Measurements from ENCODE around the gene TCEA2.

Gene TCEA2

DNA sequence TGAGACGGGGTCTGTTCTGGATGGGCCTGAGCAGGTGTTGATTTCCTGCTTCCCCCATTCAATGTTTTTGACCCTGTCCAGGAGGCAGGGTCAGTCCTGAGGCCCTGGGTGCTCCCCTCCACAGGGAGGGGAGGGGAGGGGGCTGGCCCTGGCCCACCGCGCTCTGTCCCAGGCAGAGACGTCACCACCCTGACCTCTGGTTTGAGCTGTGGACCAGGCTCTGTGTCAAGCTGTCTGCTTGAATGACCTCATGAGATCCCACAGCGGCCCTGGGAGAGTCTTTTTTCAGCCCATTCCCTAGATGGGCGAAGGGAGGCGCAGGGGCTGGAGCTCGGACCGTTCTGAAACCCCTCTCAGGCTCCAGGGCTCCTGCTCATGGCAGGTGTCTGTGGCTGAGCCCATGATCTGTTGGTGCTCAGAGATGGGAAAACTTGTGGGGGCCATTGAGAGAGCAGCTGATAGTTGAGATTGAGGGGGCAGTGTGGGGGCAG is 30.1 kb downstream of the TCEA2 start:
- DNase-seq (ENCODE audit: low read depth in 2 of 2), result no peak

DNA sequence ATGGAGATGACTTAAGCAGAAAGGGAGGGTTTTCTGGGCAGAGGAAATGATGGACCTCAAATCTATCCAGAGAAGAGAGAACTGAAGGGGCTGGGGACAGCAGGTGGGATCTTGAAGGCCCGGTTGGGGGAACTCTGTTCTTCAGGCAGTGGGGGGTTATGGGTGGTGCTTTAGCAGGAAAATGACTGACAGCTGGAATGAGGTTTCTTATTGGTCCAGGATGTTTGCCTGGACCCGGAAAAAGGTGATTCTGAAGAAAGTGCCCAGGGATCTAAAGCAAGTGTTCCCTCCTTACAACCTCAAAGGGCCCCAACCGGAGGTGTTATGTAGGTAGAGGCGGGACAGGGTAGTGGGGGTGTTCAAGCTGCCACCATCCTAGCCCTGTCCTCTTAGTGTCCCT is 32.5 kb downstream of the TCEA2 start:
- no peak for DNase-seq (ENCODE audit: low read depth in 2 of 2)

DNA sequence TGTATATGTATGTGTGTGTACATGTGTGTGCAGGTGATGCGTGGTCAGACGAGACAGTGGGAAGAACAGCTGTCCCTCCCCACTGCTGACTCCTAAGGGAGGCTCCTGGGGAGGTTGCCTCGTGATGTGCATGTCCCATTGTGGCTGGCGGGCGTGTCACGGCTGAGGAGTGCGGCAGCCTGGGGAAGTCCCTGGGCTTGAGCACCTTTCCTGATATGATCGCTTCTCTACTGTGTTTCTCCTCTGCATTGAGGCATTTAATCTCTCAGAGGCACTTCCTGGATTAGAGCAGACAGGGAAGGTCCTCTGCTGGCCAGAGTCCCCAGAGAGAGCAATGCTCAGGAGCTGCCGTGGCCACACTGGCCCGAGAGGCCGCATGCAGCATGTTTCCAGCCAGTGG is 32.9 kb downstream of the TCEA2 start:
- no peak for DNase-seq (ENCODE audit: low read depth in 2 of 2)

DNA sequence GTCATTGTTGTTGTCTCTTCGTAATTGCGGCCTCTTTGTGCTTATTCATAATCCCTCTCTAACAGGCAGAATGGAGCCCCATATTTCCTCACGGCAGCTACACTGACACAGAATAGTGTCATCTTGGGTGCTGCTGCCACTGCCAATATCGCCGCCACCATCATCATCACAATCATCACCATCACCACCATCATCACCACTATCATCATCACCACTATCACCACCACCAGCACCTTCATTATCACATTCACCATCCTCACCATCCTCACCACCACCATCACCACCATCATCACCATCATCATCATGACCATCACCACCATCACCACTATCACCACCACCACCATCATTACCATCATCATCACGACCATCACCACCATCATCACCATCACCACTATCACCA is 33.5 kb downstream of the TCEA2 start:
- DNase-seq (ENCODE audit: low read depth in 2 of 2), result no peak

DNA sequence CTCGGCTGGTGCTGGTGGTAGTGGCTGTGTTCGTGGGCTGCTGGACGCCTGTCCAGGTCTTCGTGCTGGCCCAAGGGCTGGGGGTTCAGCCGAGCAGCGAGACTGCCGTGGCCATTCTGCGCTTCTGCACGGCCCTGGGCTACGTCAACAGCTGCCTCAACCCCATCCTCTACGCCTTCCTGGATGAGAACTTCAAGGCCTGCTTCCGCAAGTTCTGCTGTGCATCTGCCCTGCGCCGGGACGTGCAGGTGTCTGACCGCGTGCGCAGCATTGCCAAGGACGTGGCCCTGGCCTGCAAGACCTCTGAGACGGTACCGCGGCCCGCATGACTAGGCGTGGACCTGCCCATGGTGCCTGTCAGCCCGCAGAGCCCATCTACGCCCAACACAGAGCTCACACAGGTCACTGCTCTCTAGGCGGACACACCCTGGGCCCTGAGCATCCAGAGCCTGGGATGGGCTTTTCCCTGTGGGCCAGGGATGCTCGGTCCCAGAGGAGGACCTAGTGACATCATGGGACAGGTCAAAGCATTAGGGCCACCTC is 35.5 kb downstream of the TCEA2 start:
- DNase-seq (ENCODE audit: low read depth in 2 of 2), result no peak

DNA sequence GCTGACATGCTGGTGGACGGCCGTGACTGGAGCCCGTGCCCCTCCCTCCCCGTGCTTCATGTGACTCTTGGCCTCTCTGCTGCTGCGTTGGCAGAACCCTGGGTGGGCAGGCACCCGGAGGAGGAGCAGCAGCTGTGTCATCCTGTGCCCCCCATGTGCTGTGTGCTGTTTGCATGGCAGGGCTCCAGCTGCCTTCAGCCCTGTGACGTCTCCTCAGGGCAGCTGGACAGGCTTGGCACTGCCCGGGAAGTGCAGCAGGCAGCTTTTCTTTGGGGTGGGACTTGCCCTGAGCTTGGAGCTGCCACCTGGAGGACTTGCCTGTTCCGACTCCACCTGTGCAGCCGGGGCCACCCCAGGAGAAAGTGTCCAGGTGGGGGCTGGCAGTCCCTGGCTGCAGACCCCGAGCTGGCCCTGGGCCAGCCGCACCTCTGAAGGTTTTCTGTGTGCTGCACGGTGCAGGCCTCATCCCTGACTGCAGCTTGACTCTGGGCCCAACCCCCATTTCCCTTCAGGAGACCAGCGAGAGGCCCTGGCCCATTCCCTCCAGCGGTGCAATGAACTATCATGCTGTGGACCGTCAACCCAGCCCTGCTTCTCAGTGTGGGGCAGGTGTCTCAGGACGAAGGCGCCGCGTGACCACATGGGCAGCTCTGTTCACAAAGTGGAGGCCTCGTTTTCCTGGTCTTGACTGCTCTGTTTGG is 36.2 kb downstream of the TCEA2 start:
- no peak for DNase-seq (ENCODE audit: low read depth in 2 of 2)

DNA sequence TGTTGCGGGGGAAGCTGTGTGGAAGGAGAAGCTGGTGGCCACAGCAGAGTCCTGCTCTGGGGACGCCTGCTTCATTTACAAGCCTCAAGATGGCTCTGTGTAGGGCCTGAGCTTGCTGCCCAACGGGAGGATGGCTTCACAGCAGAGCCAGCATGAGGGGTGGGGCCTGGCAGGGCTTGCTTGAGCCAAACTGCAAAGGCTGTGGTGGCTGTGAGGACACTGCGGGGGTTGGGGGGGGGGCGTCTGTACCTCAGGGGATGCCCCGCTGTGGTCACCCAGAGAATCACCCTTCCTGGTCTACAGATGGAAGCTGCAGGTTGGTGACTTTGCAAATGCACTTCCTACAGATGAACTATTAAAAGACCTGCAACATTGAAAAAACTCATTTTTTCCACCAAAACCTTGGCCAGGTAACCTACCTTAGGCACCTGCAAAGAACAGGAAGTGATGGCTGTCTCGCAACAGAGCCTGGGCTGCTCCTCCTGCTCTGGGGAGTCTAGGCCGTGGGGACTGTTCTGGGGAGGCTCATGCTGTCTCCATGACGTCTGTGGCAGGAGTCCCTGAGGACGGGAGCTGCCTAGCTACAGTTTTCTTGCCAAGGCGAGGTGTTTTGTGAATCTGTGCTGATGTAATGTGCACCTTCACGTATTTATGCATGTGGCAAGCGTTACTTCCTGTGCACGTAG is 37.0 kb downstream of the TCEA2 start:
- DNase-seq (ENCODE audit: low read depth in 2 of 2), result no peak

DNA sequence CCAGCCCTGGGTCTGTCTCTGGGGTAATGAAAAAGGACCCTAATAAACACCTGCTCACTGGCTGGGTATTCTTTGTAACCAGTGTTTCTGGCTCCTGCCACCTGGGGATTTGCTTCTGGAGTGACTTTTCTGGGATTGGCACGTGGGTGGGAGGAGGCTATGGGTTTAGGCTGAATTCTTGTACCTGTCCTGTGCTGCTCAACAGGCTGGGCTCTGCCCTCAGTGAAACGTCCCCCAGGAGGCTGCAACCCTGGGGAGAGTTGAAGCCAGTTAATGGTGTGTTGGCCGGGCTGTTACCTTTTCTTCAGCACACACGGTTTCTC is 37.5 kb downstream of the TCEA2 start:
- DNase-seq (ENCODE audit: low read depth in 2 of 2), result no peak

DNA sequence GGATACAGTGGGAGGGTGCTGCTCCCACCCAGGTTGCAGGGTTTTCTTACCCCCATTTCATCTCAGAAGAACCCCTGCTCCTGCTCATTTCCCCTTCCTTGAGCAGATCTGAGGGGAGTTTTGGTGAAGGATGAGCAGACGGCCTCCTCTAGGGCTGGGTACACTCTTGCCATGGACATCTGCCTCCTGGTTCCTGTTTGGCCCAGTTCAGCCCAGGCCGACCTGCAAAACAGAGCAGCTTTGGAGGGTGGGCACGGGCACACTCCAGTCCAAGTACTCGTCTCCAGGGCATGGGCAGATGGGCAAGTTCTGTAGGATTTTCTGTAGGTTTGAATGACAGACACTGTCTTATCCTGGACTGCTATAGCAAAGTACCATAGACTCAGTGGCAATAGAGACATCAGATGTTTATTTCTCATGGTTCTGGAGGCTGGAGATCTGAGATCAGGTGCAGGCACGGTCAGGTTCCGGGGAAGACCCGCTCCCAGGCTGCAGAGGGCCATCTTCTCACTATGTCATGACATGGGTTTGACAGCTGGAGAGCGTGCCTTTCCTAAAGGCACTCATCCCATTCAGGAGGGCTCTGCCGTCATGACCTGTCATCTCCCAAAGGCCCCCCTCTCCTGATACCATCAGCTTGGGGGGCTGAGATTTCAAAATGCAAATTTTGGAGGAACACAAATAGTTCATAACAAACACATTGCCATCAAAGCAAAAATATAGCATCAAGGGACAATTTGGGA is 38.1 kb downstream of the TCEA2 start:
- DNase-seq (ENCODE audit: low read depth in 2 of 2), result no peak

DNA sequence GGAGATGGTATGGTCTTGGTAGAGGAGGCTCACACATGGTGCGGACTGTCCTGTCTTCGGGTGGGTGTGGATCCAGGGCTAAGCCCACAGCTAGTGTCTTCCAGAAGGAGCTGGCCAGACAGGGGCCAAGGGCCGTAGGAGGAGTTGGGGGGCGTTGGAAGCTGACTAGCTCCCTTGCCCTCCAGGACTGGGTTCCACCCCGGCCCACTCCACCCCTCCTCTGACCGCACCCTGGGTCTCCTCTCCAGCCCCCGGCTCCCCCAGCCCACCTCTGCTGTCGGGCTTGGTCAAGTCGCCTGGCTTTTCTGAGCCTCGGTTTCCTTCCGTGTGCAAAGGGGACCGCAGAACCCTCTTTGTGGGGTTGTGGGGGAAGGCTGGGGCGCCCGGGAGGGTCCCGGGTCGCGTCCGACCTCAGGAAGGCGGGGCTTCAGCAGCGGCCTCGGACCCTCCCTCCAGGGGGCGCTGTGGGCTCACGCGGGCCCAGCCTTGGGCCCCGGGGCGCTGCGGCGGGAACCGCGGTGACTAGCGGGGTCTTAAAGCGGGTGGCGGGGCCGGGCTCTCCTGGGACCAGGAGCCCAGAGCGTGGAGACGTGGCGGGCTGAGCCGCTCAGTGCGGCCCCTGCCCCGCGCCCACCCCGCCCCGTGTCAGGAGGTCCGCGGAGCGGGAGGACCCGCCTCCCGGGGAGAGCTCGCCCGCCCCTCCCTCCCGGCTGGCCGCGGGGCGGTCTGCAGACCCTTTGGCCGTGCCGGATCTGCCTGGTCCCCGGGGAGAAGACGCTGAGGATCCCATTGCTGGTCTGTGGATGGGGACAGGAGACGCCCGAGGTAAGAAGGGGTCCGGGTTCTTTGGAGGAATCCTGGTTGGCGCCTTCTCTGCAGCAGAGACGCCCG is 39.0 kb downstream of the TCEA2 start:
- DNase-seq (ENCODE audit: low read depth in 2 of 2), result peak; percentile 43 to 68

DNA sequence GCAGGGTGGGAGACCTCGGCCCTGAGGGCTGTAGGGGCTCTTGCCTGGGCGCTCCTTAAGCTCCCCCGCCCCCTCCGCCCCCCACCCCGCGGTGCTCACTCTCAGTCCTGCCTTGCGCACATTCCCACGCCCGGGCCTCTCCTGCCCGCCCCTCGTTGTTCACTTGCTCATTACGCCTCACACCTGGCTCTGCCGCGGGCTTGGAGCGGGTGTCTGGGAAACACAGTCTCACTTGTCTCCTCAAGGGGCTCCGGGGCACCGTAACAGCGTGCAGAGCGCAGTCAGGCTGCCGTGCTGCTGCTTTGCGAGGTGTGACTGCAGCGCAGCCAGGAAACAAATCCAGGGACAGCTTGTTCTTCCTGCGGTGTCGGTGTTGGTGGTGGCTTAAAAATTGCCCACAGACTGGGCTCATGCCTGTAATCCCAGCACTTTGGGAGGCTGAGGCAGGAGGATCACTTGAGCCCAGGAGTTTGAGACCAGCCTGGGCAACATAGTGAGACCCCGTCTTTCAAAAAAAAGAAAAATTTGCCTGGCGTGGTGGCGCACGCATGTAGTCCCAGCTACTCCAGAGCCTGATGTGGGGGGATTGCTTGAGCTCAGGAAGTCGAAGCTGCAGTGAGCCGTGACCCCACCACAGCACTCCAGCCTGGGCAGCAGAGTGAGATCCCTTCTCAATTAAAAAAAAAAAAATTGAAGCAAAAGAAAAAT is 39.8 kb downstream of the TCEA2 start:
- no peak for DNase-seq (ENCODE audit: low read depth in 2 of 2)

DNA sequence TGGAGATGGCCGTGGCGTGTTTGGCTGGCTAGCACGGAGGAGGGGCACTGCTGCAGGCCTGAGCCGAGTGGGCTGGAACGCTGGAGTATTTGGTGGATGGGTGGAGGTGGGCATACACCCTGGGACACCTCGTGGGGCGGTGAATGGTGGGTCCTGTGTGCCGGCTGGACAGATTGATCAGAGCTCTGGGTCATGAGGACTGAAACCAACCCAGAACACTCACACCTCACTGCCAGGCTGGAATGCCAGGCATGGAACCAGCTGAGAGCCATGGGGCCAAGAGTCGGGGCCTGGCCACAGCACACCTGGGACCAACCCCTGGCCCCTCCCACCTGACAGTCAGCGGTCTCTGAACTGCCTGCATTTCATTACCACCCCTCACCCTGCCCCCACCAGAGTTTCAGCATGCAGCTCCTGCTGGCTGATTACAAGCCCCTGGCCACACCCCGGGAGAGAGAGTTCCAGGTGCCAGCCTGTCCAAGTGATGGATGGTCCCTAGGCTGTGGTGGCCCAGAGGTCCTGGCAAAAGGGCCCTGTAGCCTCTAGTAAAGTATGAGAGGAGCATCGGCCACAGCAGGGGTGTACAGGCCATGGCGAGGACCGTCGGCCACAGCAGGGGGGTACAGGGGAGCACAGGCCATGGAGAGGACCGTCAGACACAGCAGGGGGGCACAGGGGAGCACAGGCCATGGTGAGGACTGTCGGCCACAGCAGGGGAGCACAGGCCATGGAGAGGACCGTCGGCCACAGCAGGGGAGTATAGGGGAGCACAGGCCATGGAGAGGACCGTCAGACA is 41.1 kb downstream of the TCEA2 start:
- no peak for DNase-seq (ENCODE audit: low read depth in 2 of 2)

DNA sequence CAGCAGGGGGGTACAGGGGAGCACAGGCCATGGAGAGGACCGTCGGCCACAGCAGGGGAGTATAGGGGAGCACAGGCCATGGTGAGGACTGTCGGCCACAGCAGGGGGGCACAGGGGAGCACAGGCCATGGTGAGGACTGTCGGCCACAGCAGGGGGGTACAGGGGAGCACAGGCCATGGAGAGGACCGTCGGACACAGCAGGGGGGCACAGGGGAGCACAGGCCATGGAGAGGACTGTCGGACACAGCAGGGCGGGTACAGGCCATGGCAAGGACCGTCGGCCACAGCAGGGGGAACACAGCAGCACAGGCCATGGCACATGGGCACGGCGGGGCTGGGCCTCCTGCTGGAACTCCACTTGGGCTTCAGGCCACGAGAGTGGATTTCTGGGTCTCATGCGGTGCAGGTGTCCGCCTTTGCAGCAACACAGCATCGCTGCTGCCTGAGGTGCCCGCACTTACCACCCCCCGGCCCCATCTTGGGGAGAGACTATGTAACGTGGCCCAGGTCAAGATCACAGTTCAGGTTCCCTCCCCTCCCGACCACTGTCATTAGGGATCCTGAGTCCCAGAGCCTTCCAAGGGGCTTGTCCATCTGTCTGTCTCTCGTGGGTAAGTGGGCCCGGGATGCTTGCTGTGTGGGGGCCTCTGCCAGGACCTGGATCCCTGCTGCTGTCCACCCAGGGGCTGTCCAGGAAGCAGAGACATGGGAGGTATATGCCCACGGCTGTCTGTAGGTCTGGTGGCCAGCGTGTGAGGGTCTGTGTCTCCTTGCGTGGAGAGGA is 41.9 kb downstream of the TCEA2 start:
- DNase-seq (ENCODE audit: low read depth in 2 of 2), result no peak

DNA sequence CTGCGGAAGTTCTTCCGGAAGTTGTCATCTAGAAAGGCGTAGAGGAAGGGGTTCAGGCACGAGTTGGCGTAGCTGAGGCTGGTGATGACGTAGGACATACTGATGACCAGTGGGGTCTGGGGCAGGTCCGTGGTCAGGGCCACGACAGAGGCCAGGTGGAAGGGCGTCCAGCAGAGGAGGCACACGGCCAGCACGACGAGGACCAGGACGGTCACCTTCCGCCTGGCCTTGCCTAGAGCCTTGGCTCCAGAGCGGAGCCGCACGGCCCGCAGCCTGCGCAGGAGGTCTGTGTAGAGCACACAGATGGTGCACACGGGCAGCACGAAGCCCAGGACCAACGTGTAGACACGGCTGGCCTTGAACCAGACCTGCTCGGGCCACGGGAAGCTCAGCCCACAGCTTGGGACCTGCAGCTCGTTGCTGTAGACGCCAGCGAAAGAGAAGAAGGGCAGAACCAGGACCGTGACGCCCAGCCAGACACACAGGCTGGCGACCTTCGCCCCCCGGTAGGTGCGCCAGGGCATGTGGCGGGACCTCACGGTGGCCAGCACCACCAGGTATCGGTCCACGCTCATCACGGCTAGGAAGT is 42.9 kb downstream of the TCEA2 start:
- DNase-seq (ENCODE audit: low read depth in 2 of 2), result no peak

DNA sequence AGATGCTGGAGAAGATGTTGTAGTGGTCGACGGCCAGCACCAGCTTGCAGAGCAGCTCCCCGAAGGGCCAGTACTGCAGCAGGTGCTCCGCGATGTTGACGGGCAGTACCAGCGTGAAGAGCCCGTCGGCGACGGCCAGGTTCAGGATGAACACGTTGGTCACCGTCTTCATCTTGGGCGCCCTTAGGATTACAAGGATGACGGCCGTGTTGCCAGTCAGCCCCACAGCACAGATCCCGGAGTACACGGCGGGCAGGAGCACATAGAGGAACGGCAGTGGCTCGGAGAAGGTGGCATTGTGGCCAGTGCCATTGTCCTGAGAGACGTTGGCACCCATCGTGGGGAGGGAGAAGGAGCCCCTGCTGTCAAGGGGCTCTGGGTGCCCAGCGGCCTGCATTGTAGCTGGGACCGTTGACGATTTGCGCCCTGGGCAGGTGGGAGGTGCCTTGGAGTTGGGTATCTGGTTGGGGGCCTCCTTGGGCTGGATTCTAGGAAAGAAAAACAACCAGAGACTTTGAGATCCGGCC is 43.5 kb downstream of the TCEA2 start:
- DNase-seq (ENCODE audit: low read depth in 2 of 2), result no peak

DNA sequence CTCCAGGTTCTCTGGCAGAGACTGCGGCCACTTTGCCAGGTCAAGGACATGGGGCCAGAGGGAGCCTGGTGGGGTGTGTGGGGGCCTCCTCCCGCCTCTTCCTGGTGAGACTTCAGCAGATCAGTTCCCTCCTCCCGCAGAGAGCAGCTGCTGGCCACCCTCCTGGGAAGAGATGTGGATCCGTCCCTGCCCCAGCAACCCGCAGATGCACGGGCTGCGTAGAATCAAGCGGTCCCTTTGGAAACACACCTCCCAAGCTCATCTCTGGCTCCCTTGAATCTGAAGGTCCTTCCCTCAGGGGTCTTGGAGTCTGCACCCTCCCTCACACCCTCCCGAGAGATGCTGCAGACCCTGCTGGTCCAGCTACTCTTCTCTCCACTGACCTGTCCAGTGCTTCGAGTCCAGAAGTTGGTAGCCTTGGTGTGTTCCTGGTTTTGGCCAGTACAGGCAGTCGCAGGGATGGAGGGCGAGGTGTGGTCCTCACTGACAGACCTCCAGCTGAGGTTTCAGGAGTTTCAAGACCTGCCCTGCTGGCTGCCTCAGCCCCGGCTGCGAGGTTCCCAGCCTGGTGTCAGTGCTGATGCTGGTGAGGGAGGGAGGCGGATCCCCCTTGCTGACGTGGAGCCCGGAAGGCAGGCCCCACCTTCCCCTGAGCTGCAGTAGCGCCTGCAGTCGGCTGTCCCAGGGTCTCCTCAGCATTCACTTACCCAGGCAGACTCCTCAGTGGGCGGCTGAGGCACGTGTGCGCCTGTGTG is 44.2 kb downstream of the TCEA2 start, which contains the start of gene NPBWR2:
Gene NPBWR2 (minus strand): TSS at position 585 of the 755 bp plus-strand sequence. CDS start 734 bp downstream, outside the sequence.
- no peak for DNase-seq (ENCODE audit: low read depth in 2 of 2)

DNA sequence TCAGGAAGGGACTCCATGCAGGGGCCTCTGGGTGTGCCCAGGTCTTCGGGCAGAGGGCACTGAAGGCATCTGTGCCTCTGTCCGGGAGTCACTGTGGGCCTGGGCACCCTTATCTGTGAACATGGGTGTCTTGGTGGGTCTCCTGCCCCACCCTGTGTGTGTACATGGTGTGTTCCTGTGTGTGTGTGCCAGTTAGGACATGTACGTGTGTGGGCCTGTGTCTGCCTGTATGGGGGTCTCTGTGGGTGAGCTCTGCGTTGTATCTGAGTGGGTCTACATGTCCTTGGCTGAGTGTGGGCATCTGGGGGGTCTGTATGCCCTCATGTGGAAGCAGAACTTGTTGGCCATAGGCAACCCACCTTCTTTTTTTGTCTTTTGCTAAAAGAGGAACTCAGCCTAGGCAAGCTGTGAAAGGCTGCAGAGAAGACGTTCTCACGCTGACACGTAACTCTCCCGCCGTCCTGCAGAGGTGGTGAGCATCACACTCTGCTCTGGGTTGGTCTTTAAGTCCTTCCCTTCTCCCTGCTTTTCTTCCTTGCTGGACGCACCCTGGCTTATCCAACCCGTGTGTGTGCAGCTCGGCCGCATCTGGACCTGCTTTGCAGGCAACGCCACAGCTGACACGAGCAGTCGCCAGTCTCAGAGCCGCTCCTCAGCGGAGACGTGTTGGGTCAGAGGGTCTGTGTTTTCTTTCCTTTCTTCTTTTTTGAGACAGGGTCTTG is 44.9 kb downstream of the TCEA2 start:
- DNase-seq (ENCODE audit: low read depth in 2 of 2), result no peak

Measured in stimulated activated CD4-positive, alpha-beta T cell treated with anti-CD3 and anti-CD28 coated beads, Interleukin-1b, Interleukin-23, amount 100 ng/mL, for 4 hours (primary cell).